GM12891 (cell line): ENCODE measurements around the gene NSD2.

ENCODE experiments used
- POLR2A ChIP-seq: IDR thresholded peaks from 2 replicates; pipeline ENCODE4 v1.6.1; 2011; ENCODE audit warnings: low read depth, low read length, control low read depth
- POLR2AphosphoS5 ChIP-seq: IDR thresholded peaks from 2 replicates; pipeline ENCODE4 v1.6.1; 2011; ENCODE audit warnings: low read depth, low read length, control low read depth
- TAF1 ChIP-seq: IDR thresholded peaks from 2 replicates; pipeline ENCODE4 v1.6.1; 2011; ENCODE audit warnings: low read depth, low read length, control low read depth

DNA sequence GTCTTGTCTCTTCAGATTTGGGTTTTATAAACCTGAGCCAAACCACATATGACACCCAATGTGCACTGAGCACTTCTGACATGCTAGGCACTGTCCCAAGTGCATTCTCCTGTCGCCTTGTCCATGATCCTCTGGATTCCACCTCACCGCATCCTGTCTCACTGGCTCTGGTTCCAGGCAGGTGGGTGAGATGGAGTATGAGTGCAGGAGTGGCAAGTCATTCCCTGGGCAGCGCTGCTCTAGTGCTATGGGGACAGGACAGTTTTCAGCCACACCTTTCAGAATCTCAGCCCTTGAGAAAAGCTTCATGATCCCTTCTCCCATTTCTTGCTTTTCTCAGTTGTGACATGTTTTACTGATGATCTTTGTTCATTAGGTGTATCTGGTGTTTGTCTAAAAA, 66.4 kb downstream of the NSD2 start:
- TF ChIP-seq POLR2A (no peak), TAF1 (no peak), POLR2AphosphoS5 (no peak)
